ENCODE data around the gene SLC39A2.

SLC39A2 gene

GRCh38 chr14:20970983-20971704, 27.9 kb upstream of the SLC39A2 start:
- H3K36me3 Mint-ChIP-seq (ENCODE audit: low read depth), result no peaks in the 10 kb centered on the region
- TF ChIP-seq, protein P1, sequence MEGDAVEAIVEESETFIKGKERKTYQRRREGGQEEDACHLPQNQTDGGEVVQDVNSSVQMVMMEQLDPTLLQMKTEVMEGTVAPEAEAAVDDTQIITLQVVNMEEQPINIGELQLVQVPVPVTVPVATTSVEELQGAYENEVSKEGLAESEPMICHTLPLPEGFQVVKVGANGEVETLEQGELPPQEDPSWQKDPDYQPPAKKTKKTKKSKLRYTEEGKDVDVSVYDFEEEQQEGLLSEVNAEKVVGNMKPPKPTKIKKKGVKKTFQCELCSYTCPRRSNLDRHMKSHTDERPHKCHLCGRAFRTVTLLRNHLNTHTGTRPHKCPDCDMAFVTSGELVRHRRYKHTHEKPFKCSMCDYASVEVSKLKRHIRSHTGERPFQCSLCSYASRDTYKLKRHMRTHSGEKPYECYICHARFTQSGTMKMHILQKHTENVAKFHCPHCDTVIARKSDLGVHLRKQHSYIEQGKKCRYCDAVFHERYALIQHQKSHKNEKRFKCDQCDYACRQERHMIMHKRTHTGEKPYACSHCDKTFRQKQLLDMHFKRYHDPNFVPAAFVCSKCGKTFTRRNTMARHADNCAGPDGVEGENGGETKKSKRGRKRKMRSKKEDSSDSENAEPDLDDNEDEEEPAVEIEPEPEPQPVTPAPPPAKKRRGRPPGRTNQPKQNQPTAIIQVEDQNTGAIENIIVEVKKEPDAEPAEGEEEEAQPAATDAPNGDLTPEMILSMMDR (IDR thresholded peaks at IDR 0.05; ENCODE audit: unreplicated experiment in 3 of 3), result peak; percentile 75 to 82 (median 80)
- H3K4me3 Mint-ChIP-seq, result peak overlapping the region; percentile 95 to 98 (median 95)
- H3K4me1 Mint-ChIP-seq, result peaks cover 17% of the 10 kb centered on the region
- H3K27ac Mint-ChIP-seq, result peak overlapping the region; percentile 83 to 93 (median 92)
- no peaks in the 10 kb centered on the region for H3K9me3 Mint-ChIP-seq
- H3K27me3 Mint-ChIP-seq (ENCODE audit: low read depth), result peaks cover 32% of the 10 kb centered on the region

DNA sequence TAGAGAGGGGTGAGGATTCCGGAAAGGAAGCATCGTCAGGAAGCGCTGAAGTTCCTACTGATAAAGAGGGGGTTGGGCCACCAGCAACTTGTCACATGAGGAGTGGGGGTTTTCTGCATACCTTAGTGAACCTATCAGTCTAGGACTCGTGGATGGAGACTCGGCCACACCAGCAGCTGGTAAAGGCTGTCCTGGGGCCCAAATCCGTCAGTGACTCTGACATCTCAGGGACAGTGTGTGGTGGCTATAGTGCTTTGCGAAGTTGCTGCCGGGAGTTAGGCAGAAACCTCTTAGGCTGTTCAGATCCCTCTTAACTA, 27.4 kb upstream of the SLC39A2 start:
- H3K27me3 Mint-ChIP-seq (ENCODE audit: low read depth), result peaks cover 32% of the 10 kb centered on the region
- TF ChIP-seq, protein P1 (IDR thresholded peaks at IDR 0.05; ENCODE audit: unreplicated experiment in 3 of 3), result no peak
- H3K36me3 Mint-ChIP-seq (ENCODE audit: low read depth), result no peaks in the 10 kb centered on the region

GRCh38 chr14:20973501-20973900, 25.6 kb upstream of the SLC39A2 start:
- Mint-ChIP-seq H3K27ac (no peak overlapping the region), H3K4me3 (peak overlapping the region in 2 of 3 experiments; percentile 23 to 29), H3K27me3 (ENCODE audit: low read depth) (peaks cover 19% of the 10 kb centered on the region), H3K9me3 (no peaks in the 10 kb centered on the region), H3K4me1 (peaks cover 17% of the 10 kb centered on the region), H3K36me3 (ENCODE audit: low read depth) (no peaks in the 10 kb centered on the region)
- TF ChIP-seq, protein P1 (IDR thresholded peaks at IDR 0.05; ENCODE audit: unreplicated experiment in 3 of 3), result no peak

More for the DNA sequence above, 27.4 kb upstream of the SLC39A2 start:
- Mint-ChIP-seq H3K9me3 (no peaks in the 10 kb centered on the region), H3K4me3 (peak overlapping the region; percentile 95 to 98 (median 95)), H3K4me1 (peaks cover 17% of the 10 kb centered on the region), H3K27ac (peak overlapping the region; percentile 83 to 93 (median 92))

GRCh38 chr14:20976291-20976690, 22.8 kb upstream of the SLC39A2 start:
- Mint-ChIP-seq H3K36me3 (ENCODE audit: low read depth) (no peaks in the 10 kb centered on the region), H3K9me3 (no peaks in the 10 kb centered on the region), H3K4me3 (no peak overlapping the region)

GRCh38 chr14:20978687-20979086, 20.4 kb upstream of the SLC39A2 start:
- Mint-ChIP-seq H3K27ac (no peak overlapping the region), H3K4me3 (no peak overlapping the region), H3K36me3 (ENCODE audit: low read depth) (no peaks in the 10 kb centered on the region)

More at GRCh38 chr14:20976291-20976690, 22.8 kb upstream of the SLC39A2 start:
- Mint-ChIP-seq H3K27ac (no peak overlapping the region), H3K4me1 (peaks cover 6% of the 10 kb centered on the region), H3K27me3 (ENCODE audit: low read depth) (peaks cover 9% of the 10 kb centered on the region)
- TF ChIP-seq, protein P1 (IDR thresholded peaks at IDR 0.05; ENCODE audit: unreplicated experiment in 3 of 3), result no peak

More at GRCh38 chr14:20978687-20979086, 20.4 kb upstream of the SLC39A2 start:
- peaks cover 6% of the 10 kb centered on the region for H3K27me3 Mint-ChIP-seq (ENCODE audit: low read depth)
- peaks cover 12% of the 10 kb centered on the region for H3K4me1 Mint-ChIP-seq
- no peaks in the 10 kb centered on the region for H3K9me3 Mint-ChIP-seq
- TF ChIP-seq, protein P1 (IDR thresholded peaks at IDR 0.05; ENCODE audit: unreplicated experiment in 3 of 3), result no peak
